ENCODE measurements around the gene GNA12.
"Not testable (repeated sequence)": the region's sequence is repeated elsewhere in the genome, so short reads cannot be mapped to it uniquely, and the experiment has no call there.

Gene GNA12

DNA sequence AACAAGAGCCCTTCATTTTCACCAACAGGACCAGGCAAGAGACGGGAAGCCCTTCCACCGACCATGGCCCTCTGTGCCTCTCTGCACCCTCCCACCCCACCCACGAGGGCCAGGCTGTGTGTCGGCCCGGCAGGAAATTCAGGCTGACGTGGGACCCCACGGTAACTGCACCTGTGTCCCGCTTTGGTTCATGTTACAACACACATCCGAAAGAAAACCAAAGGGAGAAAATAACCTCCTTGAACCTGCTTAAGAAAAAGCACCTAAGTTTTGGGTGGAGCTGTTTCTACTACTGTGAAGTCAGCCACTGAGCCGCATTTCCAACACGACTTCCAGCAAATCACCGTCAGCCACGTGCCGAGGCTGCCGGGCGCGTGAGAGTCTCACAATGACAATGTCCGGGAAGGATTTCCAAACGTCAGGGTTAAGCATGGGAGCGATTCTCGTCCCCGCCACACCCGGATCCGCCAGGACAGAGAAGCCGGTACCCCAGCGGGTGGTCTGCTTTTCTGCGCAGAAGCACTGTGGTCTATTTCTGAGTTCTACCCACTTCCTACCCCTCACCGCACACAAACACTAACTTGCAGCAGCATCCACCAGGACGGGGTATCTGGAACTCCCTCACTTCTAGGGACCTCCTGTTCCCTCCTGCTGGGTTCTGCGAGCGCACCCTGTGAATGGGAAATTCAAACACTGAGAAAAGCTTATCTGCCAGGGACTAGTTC, 119.5 kb downstream of the GNA12 start:
- no peak for DNase-seq

- not testable (repeated sequence) for DNase-seq
Observed at GRCh38 chr7:2724036-2724435, 120.1 kb downstream of the GNA12 start.

DNA sequence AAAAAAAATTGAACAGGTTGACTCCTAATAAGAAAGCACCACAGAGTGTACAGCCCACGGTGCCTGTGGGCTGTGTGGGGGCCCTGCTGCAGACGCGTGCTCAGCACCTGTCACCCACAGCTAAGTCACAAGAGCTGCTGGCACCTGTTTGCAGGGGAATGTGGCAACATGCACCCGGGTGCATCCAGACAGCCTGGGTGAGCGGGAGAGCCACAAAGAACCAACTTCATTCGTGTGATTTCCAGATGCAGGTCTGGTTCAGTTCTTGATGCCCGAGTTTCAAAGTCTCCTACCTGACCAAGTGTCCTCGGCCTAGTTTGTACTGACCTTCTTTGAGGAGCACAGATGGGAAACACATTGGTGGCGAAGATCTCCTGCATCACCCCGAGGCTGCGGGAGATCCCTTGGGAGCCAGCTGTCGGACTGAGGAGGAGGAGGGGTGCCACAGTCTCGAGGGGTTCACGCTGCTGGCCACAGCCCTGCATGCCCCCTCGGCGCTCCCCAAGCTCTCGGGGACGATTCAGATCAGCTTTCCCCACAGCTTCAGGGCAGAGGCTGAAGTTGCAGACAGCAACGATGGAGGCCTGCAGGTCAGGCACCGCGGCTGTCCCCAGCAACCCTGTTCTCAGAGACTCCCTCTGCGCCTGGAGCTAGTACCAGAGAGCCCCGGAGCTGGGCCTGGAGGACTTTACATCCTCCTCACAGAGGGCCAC, 120.8 kb downstream of the GNA12 start:
- no peak for DNase-seq

DNA sequence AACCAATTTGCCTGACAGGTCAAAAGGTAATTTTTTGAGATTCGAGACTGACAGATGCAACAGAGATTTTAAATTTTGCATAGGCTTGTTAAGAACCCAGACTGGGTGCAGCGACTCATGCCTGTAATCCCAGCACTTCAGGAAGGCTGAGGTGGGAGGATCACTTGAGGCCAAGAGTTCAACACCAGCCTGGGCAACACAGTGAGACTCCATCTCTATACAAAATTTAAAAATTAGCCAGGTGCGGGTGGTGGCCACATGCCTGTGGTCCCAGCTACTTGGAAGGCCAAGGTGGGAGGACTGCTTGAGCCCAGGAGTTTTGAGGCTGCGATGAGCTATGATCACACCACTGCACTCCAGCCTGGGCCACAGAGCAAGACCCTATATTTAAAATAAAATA, 121.5 kb downstream of the GNA12 start:
- no peak for DNase-seq

GRCh38 chr7:2721842-2722241, 122.3 kb downstream of the GNA12 start:
- DNase-seq: no peak

GRCh38 chr7:2720024-2720423, 124.1 kb downstream of the GNA12 start:
- DNase-seq: no peak

GRCh38 chr7:2719007-2719406, 125.1 kb downstream of the GNA12 start:
- no peak for DNase-seq

DNA sequence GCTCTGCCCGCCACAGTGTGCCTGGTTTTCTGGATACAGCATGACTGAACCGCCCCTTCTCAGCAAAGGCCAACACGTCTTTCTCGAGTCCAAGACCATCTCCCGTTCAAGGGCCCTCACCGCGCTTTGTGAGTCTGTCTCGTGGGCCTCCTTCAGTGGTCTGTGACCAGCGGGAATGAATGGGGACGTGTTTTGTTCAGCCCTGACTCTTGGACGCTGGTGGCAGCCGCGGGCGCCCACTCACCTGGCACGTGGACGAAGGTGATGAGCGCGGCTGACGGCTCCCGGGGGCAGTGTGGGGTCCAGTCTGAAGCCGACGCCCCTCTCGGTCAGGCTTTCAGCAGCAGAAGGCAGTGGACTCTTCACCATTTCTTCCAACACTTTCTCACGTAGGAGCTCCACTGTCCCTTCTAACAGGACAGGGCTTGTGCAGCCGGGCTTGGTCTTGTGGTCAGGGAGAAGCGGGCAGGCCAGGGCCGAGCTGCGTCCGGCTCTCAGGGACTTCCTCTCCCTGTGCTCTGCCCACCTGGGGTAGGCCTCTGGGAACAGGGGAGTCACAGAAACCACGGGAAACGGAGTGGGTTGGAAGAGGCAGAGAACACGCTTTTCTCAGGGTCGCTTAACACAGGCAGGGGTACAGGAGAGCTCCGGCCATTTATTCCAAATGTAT, 125.7 kb downstream of the GNA12 start:
- DNase-seq: no peak

- peak in 1 of 2 donors; percentile 72 for DNase-seq
Observed at GRCh38 chr7:2717293-2718261, 126.5 kb downstream of the GNA12 start.

DNA sequence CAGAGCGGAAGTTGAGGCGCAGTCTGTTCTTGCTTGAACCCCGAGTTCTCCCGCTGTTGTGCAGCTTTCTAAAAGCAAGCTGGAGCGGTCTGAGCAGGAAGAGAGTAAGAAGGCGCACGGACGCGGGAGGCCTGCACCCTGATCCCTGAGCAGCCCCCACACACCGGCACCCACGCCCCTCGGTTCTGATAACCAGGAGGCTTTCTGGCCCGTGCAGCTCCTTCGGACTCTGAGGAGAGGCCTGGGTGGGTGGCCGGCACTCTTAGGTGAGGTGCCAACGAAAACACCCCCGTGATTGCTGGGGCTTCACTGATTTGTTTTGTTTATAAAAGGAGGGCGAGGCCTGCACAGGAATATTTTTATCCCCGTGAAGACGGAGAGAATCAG, 127.2 kb downstream of the GNA12 start:
- peak in 1 of 2 donors; percentile 74 for DNase-seq

- no peak for DNase-seq
Observed at GRCh38 chr7:2716488-2716887, 127.6 kb downstream of the GNA12 start.

- peak in 1 of 2 donors; percentile 84 for DNase-seq
Observed at GRCh38 chr7:2715341-2716231, 128.5 kb downstream of the GNA12 start.

GRCh38 chr7:2714636-2715035, 129.5 kb downstream of the GNA12 start:
- DNase-seq: no peak

DNA sequence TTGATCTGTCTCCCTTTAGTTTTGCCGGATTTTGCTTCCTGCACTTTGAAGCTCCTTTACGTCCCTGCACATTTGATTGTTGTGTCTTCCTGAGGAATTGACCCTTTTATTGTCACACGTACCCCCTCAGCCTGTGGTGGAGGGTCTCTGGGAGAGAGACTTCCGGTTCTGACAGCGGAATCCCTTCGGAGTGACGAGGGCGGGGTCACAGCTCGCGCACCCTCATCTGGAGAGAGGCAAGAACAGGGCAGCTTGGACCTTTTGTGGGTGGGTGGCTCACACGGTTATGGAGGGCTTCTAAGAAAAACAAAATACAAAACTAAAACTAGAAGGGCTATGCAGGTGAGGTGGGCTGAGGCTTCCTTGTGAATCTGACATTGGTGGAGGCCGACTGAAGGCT, 130.1 kb downstream of the GNA12 start:
- DNase-seq: no peak

GRCh38 chr7:2713370-2713769, 130.7 kb downstream of the GNA12 start:
- DNase-seq: peak in 1 of 2 donors; percentile 85

GRCh38 chr7:2711895-2712675, 132.0 kb downstream of the GNA12 start:
- no peak for DNase-seq

DNA sequence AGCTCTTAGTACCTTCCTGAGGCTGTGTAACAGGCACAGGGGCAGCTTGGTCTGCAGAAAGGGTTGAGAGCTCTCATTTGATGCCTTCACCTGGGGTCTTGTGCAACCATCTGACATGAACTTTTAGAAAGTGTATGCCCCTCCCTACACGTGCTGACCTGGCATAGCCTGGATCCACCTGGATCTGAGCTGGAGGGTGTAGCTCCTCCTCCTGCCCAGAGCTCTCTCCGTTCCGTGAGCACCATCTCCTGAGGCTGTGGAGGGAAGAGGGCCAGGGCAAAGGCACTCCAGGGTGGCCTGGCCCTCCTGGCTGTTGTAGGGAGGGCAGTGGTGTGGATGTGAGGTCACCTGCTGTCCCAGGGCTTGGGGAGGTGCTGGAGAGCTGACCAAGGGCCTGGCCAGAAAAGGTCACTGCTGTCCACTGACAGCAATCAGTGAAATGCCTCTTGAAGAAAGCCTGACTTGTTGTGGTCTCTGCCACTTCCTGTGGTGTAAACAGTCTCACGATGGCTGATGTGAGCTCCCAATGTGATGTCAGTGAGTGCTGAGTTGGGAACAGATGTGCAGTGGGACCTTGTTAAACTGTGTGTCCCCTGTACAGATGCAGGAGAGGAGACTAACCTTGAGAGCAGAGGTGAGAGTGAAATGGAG, 133.1 kb downstream of the GNA12 start:
- peak in 1 of 2 donors; percentile 54 for DNase-seq

DNA sequence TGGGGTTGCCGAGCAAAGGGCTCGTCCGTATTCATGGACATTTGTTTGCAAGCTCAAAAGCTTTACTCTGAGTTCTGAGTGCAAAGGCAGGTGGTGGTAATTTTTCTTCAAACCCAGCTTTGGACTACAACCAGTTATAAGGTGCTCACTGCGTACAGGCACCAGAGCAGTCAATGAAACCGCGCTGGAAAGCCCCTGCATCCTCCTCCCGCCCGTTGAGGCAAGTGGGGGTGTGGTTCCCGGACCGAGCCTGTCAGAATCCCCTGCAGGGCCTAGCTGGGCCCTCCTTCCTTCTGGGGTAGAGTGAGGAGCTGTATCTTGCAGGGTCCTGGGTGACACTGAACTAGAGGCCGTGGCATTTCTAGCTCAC, 133.8 kb downstream of the GNA12 start:
- no peak for DNase-seq

DNA sequence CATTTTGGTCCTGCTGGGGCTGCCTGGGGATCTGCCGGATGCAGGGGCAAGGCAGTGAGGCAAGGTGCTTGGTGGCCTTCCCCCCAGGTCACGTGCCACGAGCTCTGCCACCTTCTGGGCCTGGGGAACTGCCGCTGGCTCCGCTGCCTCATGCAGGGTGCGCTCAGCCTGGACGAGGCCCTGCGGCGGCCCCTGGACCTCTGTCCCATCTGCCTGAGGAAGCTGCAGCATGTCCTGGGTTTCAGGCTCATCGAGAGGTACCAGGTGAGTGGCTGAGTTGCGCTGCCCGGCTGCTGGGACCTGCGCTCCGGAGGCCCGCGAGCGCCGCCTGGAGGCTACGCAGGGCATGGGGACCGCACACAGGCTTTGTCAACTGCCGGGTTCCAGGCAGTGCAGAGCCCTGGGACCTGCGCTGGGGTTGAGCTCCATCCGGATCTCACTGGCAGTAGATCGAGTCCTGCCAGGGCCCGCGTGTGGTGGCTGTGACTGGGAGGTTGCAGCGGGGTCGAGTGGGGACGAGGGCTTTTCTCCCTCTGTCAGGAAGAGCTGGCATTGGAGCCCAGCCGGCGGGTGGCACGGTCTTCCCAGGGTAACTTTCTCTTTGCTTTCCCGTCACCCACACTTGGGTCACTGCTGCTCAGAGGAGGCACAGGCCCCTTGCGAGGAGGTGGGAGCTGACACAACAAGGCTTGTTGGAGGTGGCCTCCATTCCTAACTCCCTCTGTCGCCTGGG, 134.4 kb downstream of the GNA12 start:
- DNase-seq: peak; percentile 29 to 58

Data from bone marrow (tissue), 2 donors.